Astrocyte of the cerebellum (primary cell): ENCODE results near the gene ZMIZ2.

Experiments
- DNase-seq: peaks from one replicate; pipeline ENCODE4 v3.0.0-alpha.2; 2011; ENCODE audit warnings: low read depth
- H3K4me3 ChIP-seq: 2 replicates; pipeline ENCODE4 v1.5.1; 2011; ENCODE audit warnings: mild to moderate bottlenecking, low read depth, low read length, moderate library complexity
- in situ Hi-C: cut with HindIII; loops from 2 replicates; pipeline ENCODE4 v1.10.0; 2017; ENCODE audit warnings: low sequenced_read_pairs
- TF ChIP-seq, protein P1 (sequence below): IDR thresholded peaks from 2 replicates; pipeline ENCODE4 v1.5.1; 2012; ENCODE audit warnings: low read length, low read depth, moderate library complexity, mild to moderate bottlenecking; ENCODE audit errors: missing control alignments

ZMIZ2 gene

DNA sequence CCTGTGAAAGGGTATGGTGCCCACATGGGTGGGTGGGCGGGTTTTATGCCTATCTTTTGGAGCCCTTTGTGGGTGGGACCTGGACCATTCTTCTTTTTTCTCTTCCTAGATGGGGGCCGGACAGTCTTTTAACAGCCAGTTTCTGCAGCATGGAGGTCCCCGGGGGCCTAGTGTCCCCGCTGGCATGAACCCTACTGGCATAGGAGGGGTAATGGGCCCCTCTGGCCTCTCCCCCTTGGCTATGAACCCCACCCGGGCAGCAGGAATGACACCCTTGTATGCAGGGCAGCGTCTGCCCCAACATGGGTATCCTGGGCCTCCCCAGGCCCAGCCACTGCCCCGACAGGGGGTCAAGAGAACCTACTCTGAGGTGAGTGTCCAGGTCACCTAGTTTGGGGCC is 9.1 kb downstream of the ZMIZ2 start:
- DNase-seq, result no peak
- in situ Hi-C loops, result no loop called here

DNA sequence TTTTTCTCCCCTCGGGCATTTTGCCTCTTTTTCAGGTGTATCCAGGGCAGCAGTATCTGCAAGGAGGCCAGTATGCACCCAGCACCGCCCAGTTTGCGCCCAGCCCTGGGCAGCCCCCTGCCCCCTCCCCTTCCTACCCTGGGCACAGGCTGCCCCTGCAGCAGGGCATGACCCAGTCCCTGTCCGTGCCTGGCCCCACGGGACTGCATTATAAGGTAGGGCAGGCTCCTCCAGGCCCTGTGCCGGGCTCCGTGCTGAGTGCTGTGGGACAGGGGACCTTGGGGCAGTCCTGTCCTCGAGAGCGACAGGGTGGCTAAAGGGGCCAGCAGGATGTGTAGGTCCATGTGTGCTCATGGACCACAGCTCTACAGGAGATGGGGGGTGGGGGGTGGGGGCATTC is 10.6 kb downstream of the ZMIZ2 start:
- TF ChIP-seq, protein P1, sequence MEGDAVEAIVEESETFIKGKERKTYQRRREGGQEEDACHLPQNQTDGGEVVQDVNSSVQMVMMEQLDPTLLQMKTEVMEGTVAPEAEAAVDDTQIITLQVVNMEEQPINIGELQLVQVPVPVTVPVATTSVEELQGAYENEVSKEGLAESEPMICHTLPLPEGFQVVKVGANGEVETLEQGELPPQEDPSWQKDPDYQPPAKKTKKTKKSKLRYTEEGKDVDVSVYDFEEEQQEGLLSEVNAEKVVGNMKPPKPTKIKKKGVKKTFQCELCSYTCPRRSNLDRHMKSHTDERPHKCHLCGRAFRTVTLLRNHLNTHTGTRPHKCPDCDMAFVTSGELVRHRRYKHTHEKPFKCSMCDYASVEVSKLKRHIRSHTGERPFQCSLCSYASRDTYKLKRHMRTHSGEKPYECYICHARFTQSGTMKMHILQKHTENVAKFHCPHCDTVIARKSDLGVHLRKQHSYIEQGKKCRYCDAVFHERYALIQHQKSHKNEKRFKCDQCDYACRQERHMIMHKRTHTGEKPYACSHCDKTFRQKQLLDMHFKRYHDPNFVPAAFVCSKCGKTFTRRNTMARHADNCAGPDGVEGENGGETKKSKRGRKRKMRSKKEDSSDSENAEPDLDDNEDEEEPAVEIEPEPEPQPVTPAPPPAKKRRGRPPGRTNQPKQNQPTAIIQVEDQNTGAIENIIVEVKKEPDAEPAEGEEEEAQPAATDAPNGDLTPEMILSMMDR, result no peak
- DNase-seq, result no peak
- in situ Hi-C loops, result no loop called here

More for the DNA sequence above, 9.1 kb downstream of the ZMIZ2 start:
- no peak overlapping the region for H3K4me3 ChIP-seq
- TF ChIP-seq, protein P1, result no peak

DNA sequence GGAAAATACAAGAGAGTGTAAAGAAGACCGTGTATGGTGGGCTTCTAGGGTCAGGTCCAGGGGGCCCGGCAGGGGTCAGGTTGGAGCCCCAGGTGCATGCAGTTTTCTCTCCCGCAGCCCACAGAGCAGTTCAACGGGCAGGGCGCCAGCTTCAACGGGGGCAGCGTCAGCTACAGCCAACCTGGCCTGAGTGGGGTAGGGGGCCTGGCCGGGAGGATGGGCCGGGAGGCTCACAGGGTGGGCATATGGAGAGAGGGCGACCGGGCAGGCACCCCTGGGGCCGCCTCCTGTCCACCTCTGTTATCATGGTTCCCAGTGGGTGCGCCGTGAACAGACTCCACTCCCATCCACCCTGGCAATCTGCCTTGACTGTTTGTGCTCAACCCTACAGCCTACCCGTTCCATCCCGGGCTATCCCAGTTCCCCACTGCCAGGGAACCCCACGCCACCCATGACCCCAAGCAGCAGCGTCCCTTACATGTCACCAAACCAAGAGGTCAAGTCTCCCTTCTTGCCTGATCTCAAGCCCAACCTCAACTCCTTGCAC is 11.5 kb downstream of the ZMIZ2 start:
- no peak for DNase-seq
- TF ChIP-seq, protein P1, result no peak
- in situ Hi-C loops, result no loop called here
- H3K4me3 ChIP-seq, result no peak overlapping the region

More for the DNA sequence above, 10.6 kb downstream of the ZMIZ2 start:
- H3K4me3 ChIP-seq, result no peak overlapping the region

DNA sequence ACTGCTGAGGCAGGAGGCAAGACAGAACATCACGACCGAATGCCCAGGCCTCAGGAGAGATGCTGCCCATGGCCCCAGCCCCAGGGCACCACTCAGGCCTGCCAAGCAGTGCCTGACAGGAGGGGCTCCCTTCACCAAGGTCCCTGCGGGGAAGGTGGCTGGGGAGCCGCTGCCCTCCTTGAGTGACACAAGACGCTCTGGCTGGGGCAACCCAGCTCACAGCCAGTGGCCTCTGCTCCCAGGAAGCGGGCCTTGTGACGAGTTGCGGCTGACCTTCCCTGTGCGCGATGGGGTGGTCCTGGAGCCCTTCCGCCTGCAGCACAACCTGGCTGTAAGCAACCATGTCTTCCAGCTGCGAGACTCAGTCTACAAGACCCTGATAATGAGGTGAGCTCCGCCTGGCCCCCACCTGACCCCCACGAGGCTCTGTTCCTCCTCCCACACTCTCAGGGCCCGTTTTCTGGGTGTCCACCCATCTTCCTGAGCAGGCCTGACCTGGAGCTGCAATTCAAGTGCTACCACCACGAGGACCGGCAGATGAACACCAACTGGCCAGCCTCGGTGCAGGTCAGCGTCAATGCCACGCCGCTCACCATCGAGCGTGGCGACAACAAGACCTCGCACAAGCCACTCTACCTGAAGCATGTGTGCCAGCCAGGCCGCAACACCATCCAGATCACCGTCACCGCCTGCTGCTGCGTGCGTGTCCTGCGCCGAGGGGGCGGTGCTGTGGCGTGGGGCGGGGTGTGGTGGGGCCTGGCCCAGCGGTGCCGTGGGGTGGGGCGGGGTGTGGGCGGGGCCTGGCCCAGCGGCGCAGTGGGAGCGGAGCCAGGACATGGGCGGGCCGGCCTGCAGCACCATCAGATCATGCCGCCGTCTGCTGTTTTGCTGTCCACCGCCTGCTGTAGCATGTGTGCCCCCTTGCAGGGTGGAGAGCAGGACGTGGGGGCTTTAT is 12.8 kb downstream of the ZMIZ2 start:
- TF ChIP-seq, protein P1, result no peak
- H3K4me3 ChIP-seq, result no peak overlapping the region
- DNase-seq, result no peak
- in situ Hi-C loops, result no loop called here

DNA sequence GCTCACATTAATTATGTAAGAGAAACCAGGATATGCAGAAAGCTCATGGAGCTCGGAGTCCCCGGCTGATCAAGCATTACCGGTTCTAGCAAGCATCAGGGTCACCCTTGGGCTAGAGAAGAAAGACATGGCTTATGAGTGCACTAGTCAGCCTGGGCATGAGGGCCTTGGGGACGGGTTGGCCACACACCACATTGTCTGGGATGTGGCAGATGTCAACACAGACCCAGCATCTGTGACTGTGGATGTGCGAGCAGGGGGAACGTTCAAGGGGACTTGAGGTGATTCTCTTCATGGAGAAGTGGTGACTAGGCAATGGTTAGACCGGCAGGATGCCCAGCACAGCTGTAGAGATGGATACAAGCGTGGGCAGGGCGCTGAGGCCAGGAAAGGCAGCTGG is 13.7 kb downstream of the ZMIZ2 start:
- in situ Hi-C loops, result no loop called here
- TF ChIP-seq, protein P1, result no peak
- DNase-seq, result no peak
- H3K4me3 ChIP-seq, result no peak overlapping the region

DNA sequence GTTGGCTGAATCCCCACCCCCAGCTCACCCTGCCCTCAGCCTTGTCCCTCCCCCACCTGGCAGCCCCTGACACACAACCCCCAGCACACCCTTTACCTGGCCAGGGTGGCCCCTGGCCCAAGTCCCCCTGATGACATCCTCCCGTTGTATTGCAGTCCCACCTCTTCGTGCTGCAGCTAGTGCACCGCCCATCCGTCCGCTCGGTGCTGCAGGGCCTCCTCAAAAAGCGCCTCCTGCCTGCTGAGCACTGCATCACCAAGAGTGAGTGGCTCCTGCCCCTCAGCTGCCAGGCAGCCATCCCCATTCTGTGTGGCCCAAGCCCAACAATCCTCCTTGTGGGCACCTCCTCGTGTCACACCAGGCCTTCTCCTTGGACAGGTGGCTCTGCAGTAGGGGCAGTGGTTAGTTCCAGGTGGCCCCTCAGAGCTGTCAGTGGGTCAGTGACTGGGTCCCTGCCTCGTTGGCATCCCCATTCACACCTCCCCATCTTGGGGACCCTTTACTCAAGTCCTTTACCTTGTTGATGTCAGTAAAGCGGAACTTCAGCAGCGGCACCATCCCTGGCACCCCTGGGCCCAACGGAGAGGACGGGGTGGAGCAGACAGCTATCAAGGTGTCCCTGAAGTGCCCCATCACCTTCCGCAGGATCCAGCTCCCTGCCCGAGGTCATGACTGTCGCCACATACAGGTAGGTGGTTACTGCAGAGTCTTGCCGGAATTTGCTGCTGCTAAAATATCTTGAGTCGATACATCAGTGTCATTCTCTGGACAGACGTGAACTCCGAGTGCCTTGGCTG is 14.3 kb downstream of the ZMIZ2 start:
- DNase-seq, result no peak
- no peak overlapping the region for H3K4me3 ChIP-seq
- in situ Hi-C loops, result no loop called here

More for the DNA sequence above, 14.3 kb downstream of the ZMIZ2 start:
- TF ChIP-seq, protein P1, result no peak
